ENCODE data around the gene TMEM150B. TPM values are rescaled to one million over a fixed set of nuclear protein-coding genes. Genes with fewer than 3 reads are reported as not detected.

TMEM150B gene
- total and polyA plus RNA-seq, 2 of the 13 experiments (the other 11 are each of a cell fraction or from before 2014, with no cell fraction given) = 1.3 to 1.8 TPM

DNA sequence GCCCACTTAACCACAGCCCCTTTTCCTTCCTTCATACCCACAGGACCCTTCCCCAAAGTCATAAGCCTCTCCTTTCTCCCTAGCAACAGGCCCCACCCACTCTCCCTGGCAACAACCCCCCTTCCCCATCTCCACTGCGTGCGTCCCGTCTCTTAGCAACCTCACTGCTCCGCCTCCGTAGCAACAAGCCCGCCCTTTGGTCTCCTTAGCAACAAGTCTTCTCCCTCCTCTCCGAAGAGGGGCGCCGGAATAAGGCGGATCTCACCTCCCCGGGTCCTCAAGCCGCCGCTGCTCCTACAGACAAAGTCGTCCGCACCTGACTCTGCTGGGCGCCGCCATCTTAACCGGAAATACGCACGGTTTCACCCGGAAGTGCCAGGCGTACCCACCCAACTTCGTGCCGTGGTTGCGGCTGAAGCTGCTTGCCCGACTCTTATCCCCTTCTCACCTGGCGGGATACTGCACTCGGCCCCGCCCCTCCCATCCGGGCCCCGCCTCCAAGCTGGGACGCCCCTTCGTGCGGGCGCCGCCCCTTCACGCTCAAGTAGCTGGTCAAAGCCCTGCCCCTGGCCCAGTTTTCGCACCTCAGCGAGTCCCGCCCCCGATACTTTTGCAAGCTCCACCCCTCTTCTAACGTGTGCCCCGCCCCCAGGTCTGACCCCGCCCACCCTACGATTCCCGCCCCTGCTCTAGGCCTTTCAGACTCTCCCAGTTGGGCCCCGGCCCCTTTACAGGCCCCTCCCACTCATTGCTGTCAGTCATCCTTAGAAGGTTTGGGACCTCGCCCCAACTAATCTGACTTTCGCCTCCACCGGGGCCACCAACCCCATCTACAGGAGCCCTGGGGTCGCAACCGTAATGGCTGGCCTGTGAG, 45.1 kb downstream of the TMEM150B start, which contains the start of gene HSPBP1 (continued):
- TF ChIP-seq, protein P1, sequence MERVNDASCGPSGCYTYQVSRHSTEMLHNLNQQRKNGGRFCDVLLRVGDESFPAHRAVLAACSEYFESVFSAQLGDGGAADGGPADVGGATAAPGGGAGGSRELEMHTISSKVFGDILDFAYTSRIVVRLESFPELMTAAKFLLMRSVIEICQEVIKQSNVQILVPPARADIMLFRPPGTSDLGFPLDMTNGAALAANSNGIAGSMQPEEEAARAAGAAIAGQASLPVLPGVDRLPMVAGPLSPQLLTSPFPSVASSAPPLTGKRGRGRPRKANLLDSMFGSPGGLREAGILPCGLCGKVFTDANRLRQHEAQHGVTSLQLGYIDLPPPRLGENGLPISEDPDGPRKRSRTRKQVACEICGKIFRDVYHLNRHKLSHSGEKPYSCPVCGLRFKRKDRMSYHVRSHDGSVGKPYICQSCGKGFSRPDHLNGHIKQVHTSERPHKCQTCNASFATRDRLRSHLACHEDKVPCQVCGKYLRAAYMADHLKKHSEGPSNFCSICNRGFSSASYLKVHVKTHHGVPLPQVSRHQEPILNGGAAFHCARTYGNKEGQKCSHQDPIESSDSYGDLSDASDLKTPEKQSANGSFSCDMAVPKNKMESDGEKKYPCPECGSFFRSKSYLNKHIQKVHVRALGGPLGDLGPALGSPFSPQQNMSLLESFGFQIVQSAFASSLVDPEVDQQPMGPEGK (CRISPR knock-in tag; IDR thresholded peaks at IDR 0.05) = no peak; the same call in 1 of the 2 replicates
- TF ChIP-seq EHMT2 (IDR thresholded peaks at IDR 0.05; ENCODE audit: borderline replicate concordance, low read depth, low read length) (no peak), ELF1 (CRISPR knock-in tag; IDR thresholded peaks at IDR 0.05) (peak; percentile 89), ZNF441 (CRISPR knock-in tag; IDR thresholded peaks at IDR 0.05; ENCODE audit: borderline replicate concordance) (no peak), HOXA3 (CRISPR knock-in tag; IDR thresholded peaks at IDR 0.05) (peak; percentile 83; the same call in 1 of the 2 replicates), ZNF567 (CRISPR knock-in tag; IDR thresholded peaks at IDR 0.05; ENCODE audit: borderline replicate concordance) (no peak), HNF4A (CRISPR knock-in tag; IDR thresholded peaks at IDR 0.05) (peak; percentile 12; the same call in 1 of the 2 replicates), ZNF329 (CRISPR knock-in tag; IDR thresholded peaks at IDR 0.05; ENCODE audit: low read depth) (no peak), TMF1 (CRISPR knock-in tag; IDR thresholded peaks at IDR 0.05; ENCODE audit: low read depth) (no peak), ZNF607 (CRISPR knock-in tag; IDR thresholded peaks at IDR 0.05; ENCODE audit: borderline replicate concordance) (peak; percentile 11; the same call in 1 of the 2 replicates), WIZ (CRISPR knock-in tag; IDR thresholded peaks at IDR 0.05) (no peak), MIXL1 (CRISPR knock-in tag; IDR thresholded peaks at IDR 0.05) (no peak), RFX1 (IDR thresholded peaks at IDR 0.05) (peak; percentile 96)
- TF ChIP-seq, protein P2, sequence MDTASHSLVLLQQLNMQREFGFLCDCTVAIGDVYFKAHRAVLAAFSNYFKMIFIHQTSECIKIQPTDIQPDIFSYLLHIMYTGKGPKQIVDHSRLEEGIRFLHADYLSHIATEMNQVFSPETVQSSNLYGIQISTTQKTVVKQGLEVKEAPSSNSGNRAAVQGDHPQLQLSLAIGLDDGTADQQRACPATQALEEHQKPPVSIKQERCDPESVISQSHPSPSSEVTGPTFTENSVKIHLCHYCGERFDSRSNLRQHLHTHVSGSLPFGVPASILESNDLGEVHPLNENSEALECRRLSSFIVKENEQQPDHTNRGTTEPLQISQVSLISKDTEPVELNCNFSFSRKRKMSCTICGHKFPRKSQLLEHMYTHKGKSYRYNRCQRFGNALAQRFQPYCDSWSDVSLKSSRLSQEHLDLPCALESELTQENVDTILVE (CRISPR knock-in tag; IDR thresholded peaks at IDR 0.05) = no peak
- TF ChIP-seq, protein P3, sequence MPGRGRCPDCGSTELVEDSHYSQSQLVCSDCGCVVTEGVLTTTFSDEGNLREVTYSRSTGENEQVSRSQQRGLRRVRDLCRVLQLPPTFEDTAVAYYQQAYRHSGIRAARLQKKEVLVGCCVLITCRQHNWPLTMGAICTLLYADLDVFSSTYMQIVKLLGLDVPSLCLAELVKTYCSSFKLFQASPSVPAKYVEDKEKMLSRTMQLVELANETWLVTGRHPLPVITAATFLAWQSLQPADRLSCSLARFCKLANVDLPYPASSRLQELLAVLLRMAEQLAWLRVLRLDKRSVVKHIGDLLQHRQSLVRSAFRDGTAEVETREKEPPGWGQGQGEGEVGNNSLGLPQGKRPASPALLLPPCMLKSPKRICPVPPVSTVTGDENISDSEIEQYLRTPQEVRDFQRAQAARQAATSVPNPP (CRISPR knock-in tag; IDR thresholded peaks at IDR 0.05) = no peak
- TF ChIP-seq, protein P4, sequence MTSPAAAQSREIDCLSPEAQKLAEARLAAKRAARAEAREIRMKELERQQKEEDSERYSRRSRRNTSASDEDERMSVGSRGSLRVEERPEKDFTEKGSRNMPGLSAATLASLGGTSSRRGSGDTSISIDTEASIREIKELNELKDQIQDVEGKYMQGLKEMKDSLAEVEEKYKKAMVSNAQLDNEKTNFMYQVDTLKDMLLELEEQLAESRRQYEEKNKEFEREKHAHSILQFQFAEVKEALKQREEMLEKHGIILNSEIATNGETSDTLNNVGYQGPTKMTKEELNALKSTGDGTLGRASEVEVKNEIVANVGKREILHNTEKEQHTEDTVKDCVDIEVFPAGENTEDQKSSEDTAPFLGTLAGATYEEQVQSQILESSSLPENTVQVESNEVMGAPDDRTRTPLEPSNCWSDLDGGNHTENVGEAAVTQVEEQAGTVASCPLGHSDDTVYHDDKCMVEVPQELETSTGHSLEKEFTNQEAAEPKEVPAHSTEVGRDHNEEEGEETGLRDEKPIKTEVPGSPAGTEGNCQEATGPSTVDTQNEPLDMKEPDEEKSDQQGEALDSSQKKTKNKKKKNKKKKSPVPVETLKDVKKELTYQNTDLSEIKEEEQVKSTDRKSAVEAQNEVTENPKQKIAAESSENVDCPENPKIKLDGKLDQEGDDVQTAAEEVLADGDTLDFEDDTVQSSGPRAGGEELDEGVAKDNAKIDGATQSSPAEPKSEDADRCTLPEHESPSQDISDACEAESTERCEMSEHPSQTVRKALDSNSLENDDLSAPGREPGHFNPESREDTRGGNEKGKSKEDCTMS (CRISPR knock-in tag; conservative IDR thresholded peaks at IDR 0.05) = no peak
- TF ChIP-seq, protein P5, sequence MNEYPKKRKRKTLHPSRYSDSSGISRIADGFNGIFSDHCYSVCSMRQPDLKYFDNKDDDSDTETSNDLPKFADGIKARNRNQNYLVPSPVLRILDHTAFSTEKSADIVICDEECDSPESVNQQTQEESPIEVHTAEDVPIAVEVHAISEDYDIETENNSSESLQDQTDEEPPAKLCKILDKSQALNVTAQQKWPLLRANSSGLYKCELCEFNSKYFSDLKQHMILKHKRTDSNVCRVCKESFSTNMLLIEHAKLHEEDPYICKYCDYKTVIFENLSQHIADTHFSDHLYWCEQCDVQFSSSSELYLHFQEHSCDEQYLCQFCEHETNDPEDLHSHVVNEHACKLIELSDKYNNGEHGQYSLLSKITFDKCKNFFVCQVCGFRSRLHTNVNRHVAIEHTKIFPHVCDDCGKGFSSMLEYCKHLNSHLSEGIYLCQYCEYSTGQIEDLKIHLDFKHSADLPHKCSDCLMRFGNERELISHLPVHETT (CRISPR knock-in tag; conservative IDR thresholded peaks at IDR 0.05) = no peak
- TF ChIP-seq, protein P6, sequence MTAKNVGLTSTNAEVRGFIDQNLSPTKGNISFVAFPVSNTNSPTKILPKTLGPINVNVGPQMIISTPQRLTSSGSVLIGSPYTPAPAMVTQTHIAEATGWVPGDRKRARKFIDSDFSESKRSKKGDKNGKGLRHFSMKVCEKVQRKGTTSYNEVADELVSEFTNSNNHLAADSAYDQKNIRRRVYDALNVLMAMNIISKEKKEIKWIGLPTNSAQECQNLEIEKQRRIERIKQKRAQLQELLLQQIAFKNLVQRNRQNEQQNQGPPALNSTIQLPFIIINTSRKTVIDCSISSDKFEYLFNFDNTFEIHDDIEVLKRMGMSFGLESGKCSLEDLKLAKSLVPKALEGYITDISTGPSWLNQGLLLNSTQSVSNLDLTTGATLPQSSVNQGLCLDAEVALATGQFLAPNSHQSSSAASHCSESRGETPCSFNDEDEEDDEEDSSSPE (CRISPR knock-in tag; IDR thresholded peaks at IDR 0.05) = peak; percentile 80
- TF ChIP-seq, protein P7, sequence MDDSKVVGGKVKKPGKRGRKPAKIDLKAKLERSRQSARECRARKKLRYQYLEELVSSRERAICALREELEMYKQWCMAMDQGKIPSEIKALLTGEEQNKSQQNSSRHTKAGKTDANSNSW (CRISPR knock-in tag; IDR thresholded peaks at IDR 0.05; ENCODE audit: borderline replicate concordance) = no peak

Measured in HepG2 (cell line).